ENCODE results near the gene CEP70. TPM values are rescaled to one million over a fixed set of nuclear protein-coding genes. Genes with fewer than 3 reads are reported as not detected.

CEP70 gene
- total and polyA plus RNA-seq, 4 donors: 14.6 to 49.5 (median 21.5) TPM

Other genes starting within 250 kb of the CEP70 start
- 10 to 100 TPM; 46.3 to 68.1 TPM for gene MRAS, start 245.7 kb downstream of the CEP70 start, total RNA-seq
- 10 to 100 TPM; 22.8 to 33.6 TPM for gene MRAS, start 245.7 kb downstream of the CEP70 start, polyA plus RNA-seq
- gene ESYT3, start 159.6 kb downstream of the CEP70 start, total RNA-seq: 1 to 10 TPM; 1.0 to 2.7 TPM
- gene ESYT3, start 159.6 kb downstream of the CEP70 start, polyA plus RNA-seq: under 1 TPM; 0.38 to 0.72 TPM
- 10 to 100 TPM in 1 of 2 donors, 1 to 10 TPM in 1; 7.0 to 12.6 TPM for gene FAIM, start 14.5 kb upstream of the CEP70 start, total RNA-seq
- 10 to 100 TPM; 22.2 to 32.2 TPM for gene FAIM, start 14.5 kb upstream of the CEP70 start, polyA plus RNA-seq
- gene PIK3CB, start 240.7 kb upstream of the CEP70 start, total RNA-seq: 10 to 100 TPM; 27.2 to 29.8 TPM
- gene PIK3CB, start 240.7 kb upstream of the CEP70 start, polyA plus RNA-seq: 10 to 100 TPM in 1 of 2 donors, 1 to 10 TPM in 1; 8.0 to 11.3 TPM